Measurements from ENCODE around the gene NFASC. TPM values are rescaled to one million over a fixed set of nuclear protein-coding genes. Genes with fewer than 3 reads are reported as not detected.
A peak's percentile ranks its signal among the peaks of the same experiment; 100 is the strongest.

NFASC gene
- polyA plus RNA-seq, 1 donor from 2014 or later: 0.50 TPM

DNA sequence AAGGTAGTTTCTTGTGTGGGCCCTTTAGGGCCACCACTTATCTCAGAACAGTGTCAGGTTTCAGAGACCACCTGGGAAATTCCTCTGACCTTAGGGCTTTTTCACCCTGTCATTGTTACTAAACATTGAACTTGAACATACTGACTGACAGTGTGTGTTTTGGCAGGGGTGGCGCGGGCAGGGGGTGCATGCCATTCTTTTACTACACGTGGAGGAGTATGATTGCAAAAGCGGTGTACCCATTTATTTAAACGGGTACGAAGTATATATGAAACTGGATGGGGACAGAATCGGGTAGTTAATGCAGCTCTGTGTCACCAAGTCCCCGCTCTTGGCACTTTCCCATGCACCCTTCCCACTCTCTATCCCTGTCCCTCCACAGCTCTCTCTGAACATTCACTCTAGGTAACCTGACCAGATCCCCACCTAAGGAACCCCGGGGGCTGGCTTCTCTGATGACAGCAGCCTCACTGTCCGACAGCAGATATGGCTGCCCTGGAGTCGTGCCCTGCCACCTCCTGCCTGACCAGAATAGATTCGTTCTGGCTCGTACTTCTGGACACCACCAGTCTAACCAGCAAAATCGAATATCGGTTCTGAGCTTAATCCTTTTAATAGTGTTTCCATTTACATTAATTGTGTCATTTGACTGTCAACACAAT is 51.3 kb downstream of the NFASC start:
- Mint-ChIP-seq H3K27me3 (peaks cover 6% of the 10 kb centered on the region), H3K4me3 (no peak overlapping the region), H3K36me3 (no peaks in the 10 kb centered on the region), H3K27ac (no peak overlapping the region), H3K9me3 (no peaks in the 10 kb centered on the region), H3K4me1 (no peaks in the 10 kb centered on the region)

DNA sequence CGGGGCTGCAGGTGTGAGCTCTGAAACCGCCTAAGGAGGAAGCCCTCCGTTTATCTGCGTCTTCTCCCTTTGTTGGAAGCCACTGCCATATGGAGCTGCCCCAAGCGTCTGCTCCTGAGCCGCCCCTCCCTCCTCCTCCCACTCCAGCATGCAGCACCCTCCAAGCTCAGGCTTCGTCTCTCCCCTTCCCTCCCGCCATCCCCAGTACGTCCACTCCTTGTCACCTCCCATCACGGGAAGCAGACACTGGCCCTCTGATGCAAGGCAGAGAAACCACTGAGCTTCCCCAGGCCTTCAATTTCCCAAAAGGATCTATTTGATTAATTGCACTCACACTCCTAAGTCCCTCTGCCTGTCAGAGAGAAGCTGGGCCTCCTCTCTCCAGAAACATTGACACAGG is 52.5 kb downstream of the NFASC start:
- no peaks in the 10 kb centered on the region for H3K4me1 Mint-ChIP-seq
- peaks cover 8% of the 10 kb centered on the region for H3K27me3 Mint-ChIP-seq
- H3K27ac Mint-ChIP-seq: no peak overlapping the region
- H3K36me3 Mint-ChIP-seq: no peaks in the 10 kb centered on the region
- H3K9me3 Mint-ChIP-seq: no peaks in the 10 kb centered on the region
- no peak overlapping the region for H3K4me3 Mint-ChIP-seq

DNA sequence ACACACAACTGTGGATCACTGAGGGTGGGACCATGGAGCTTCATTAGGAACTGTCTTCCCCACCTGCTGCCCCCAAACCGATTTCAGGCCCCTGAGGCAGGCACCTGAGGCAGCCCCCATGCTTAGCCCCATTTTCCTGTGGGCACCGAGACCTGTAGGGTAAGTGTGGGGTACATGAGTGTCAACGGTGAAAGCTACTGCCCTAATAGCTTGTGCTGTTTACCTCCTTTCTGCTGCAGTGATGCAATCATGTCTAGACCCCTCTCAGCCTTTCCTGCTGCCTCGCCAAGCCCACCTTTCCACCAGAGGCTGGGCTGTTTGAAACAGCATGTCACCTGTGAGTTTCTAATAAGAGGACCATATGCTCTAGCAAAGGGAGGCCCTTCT is 53.0 kb downstream of the NFASC start:
- Mint-ChIP-seq H3K9me3 (no peaks in the 10 kb centered on the region), H3K4me3 (no peak overlapping the region), H3K27ac (no peak overlapping the region), H3K4me1 (no peaks in the 10 kb centered on the region), H3K36me3 (no peaks in the 10 kb centered on the region), H3K27me3 (peaks cover 11% of the 10 kb centered on the region)

DNA sequence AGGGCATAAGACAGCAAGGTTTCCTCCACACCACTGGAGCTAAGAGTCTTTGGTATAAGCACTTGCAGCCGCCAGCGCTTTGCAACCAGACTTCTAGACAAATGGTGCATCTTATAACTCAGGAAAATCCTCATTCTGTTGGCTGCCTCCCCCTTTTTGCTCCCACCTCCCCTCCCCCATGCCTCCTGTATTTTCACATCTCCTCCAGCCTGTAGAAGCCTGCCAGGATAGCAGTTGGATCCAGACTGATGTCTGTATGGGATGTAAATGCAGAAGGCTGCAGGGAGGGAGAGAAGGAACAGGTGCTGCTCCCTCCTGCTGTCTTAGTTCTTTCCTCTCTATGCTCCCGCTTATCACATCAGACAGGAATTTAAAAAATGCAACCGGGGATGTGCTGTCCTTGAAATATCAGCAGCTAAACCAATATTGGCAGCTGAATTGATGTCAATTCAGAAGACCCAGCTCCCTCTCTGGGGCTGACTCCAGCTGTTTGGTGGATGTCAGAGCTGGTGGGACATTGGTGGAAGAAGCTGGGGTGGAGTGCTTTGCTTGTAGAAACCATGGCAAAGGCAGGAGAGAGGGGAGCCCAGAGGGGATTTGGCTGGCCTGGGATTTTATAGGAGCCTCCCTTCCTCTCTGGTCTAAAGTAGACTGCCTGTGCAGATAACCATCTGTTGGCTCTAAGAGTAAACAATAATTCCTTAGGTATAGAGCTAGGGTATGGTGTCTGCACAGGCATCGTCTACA is 53.5 kb downstream of the NFASC start:
- Mint-ChIP-seq H3K27me3 (peaks cover 11% of the 10 kb centered on the region), H3K4me3 (no peak overlapping the region), H3K27ac (no peak overlapping the region), H3K4me1 (no peaks in the 10 kb centered on the region), H3K36me3 (no peaks in the 10 kb centered on the region), H3K9me3 (no peaks in the 10 kb centered on the region)

DNA sequence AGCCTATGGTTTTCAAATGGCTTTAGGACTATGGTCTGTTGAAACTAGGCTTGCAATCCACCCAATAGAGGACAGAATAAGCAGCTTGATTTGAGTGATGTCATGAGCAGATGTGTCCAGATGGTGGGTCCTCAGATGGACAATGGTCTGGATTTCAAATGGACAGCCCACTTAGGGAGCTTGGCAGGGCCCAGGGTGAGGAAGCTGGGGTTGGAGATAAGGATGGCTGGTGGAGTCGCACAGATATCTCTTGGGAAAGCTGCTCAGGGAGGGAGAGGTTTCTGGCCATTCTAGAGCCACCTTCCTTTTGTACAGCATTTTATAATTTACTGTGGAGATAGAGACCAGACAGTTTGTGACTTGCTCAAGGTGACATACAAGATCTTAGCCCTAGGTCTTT is 55.0 kb downstream of the NFASC start:
- Mint-ChIP-seq H3K36me3 (no peaks in the 10 kb centered on the region), H3K4me3 (no peak overlapping the region), H3K9me3 (no peaks in the 10 kb centered on the region), H3K27ac (no peak overlapping the region), H3K27me3 (peaks cover 11% of the 10 kb centered on the region), H3K4me1 (no peaks in the 10 kb centered on the region)

DNA sequence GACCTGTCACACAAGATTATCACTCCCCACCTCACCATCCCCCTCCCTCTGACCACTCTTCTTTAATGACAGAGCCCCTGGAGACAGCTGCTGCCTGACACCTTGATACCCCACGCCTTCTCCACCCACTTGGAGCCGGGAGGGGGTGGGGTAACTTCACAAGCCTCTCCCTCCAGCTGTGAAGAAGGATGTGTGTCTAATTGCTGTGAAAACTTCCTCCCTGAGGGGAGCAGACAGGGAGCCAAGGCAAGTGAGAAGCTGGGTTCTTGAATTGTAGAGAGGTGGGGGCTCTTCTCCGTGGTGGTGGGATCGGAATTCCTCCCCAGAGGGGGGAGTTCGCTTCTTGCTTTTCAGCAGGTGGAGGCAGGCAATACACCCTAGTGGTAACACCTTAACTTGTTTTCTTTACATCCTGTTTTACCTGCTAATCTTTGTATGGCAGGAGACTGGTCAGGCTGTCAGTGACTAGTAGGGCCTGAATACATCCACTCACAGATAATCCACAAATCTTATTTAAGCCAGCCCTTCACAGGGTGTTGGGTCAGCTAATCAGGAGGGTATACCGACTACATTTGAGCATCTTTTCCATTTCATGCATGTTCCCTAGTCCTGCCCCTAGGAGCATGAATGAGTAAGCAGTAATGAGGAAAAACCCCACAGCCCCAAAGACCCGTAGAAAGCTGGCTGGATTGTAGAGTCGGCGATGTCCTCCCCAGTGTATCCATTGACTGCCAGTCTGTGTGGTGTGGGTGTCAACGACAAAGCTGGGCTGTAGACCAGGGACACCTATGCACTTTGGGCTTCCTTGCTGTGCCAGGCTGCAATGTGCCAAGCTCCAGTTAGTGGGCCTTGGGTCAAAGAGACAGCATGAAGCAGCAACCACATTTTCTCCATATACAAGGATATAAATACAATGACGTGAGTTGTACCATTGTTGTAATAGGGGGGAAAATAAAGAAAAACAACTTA is 57.3 kb downstream of the NFASC start:
- no peak overlapping the region for H3K27ac Mint-ChIP-seq
- H3K4me1 Mint-ChIP-seq: no peaks in the 10 kb centered on the region
- H3K27me3 Mint-ChIP-seq: peaks cover 5% of the 10 kb centered on the region
- H3K9me3 Mint-ChIP-seq: no peaks in the 10 kb centered on the region
- H3K4me3 Mint-ChIP-seq: no peak overlapping the region
- H3K36me3 Mint-ChIP-seq: no peaks in the 10 kb centered on the region

DNA sequence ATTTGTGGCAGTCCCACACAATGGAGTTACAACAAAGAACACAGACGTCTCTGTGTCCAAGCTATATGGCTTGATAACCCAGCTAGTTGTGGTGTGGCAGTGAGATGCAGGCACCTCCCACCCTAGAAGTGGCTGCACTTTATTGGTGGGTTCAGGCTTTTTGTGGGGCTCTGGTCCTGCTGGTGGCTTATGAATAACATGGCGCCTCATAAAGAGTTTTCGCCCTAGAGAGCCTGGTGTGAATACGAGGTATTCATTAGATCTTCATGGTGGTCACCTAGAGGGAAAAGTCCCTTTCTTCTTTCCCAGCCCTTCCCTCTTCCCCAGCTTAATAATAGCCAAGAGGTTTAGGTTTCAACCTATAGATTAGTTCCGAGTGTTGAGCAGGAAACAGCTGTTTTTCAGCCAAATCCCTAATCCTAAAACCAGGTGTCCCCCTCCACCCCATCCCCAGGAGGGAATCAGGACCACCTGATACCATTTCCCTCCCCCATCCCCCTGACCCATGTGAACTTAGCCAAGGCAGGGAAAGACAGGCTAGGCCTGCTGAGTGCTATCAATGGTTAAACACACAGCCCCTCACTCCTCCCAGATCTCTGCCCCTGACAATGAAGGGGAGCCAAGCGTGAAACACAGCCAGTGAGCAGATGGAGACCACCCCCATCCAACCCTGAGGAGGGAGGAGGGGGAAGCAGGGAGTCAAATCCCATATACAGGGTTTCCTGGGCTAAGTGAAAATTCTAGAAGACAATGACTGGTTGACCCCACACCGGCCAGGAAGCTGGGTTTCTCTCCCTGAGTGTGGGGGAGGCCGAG is 58.2 kb downstream of the NFASC start:
- no peaks in the 10 kb centered on the region for H3K4me1 Mint-ChIP-seq
- H3K27ac Mint-ChIP-seq: no peak overlapping the region
- H3K9me3 Mint-ChIP-seq: no peaks in the 10 kb centered on the region

DNA sequence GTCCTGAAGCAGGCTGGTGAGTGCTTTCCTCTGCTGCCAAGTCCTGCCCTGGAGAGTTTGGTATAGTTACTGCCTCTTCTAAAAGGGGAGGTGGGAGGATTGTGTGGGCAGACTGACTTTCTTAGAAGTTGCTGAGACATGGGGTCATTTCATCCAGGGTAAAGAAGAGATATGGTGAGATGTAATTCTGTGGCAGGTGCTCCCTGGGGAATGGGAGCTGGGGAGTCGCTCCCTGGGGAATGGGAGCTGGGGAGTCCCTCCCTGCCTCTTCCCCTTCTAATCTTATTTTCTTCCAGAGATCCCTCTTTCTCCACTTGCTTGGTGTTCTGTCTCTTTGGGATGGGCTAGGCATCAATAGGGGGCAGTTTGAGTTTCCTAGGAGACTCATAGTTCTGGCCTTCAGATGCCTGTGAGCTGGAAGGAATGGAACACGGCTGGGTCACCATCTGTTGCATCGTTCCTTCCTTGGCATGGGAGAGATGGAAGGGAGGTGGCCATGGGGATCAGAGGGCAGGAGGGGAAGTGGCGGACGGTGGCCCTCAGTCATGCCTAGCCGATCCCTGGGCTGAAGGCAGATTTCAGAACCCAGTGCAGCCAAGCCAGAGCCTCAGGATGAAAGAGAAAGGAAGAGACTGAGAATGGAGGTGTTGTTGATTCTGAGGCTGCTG is 59.0 kb downstream of the NFASC start:
- Mint-ChIP-seq H3K27ac (no peak overlapping the region), H3K9me3 (no peaks in the 10 kb centered on the region), H3K27me3 (peaks cover 5% of the 10 kb centered on the region), H3K4me1 (no peaks in the 10 kb centered on the region), H3K4me3 (no peak overlapping the region), H3K36me3 (no peaks in the 10 kb centered on the region)

More for the DNA sequence above, 58.2 kb downstream of the NFASC start:
- no peaks in the 10 kb centered on the region for H3K36me3 Mint-ChIP-seq
- H3K27me3 Mint-ChIP-seq: peaks cover 5% of the 10 kb centered on the region
- no peak overlapping the region for H3K4me3 Mint-ChIP-seq

DNA sequence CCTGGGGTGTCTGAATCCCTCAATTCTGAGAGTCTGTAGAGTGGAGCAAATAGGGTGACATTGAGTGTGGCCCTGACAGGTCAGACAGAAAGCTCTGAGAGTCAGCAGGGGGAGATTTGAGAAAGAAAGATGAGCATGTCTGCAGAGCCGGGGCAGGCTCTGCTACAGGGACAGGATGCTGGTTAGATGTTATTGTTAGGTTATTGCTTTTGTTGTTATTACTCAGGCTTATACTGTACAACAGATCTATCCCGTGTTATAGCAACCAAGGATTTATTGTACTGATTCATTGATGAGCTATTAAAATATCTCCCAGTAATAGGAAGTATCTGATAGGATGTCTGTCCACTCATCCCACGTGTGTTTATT is 59.5 kb downstream of the NFASC start:
- no peaks in the 10 kb centered on the region for H3K4me1 Mint-ChIP-seq
- H3K36me3 Mint-ChIP-seq: no peaks in the 10 kb centered on the region
- H3K9me3 Mint-ChIP-seq: no peaks in the 10 kb centered on the region
- peaks cover 5% of the 10 kb centered on the region for H3K27me3 Mint-ChIP-seq
- no peak overlapping the region for H3K27ac Mint-ChIP-seq
- no peak overlapping the region for H3K4me3 Mint-ChIP-seq

DNA sequence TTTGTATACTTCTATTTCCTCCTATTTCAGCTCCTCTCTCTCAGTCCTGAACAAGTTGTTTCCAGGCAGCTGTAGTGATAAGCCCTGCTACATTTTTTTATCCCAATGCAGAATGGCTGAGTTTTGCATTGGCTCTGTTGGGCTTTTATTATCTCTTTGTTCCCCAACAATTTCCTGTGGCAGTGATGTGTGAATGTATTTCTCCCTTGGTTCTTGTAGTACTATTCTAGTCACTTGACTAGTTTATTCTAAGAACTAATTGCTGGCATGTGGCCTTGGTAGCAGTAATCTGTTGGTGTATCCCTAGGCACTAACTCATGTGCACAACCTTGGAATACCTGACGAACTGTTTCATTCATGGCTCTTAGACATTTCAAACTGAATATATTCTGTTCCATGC is 60.7 kb downstream of the NFASC start:
- Mint-ChIP-seq H3K36me3 (no peaks in the 10 kb centered on the region), H3K4me3 (no peak overlapping the region), H3K27ac (no peak overlapping the region), H3K4me1 (no peaks in the 10 kb centered on the region), H3K9me3 (no peaks in the 10 kb centered on the region), H3K27me3 (peaks cover 5% of the 10 kb centered on the region)

DNA sequence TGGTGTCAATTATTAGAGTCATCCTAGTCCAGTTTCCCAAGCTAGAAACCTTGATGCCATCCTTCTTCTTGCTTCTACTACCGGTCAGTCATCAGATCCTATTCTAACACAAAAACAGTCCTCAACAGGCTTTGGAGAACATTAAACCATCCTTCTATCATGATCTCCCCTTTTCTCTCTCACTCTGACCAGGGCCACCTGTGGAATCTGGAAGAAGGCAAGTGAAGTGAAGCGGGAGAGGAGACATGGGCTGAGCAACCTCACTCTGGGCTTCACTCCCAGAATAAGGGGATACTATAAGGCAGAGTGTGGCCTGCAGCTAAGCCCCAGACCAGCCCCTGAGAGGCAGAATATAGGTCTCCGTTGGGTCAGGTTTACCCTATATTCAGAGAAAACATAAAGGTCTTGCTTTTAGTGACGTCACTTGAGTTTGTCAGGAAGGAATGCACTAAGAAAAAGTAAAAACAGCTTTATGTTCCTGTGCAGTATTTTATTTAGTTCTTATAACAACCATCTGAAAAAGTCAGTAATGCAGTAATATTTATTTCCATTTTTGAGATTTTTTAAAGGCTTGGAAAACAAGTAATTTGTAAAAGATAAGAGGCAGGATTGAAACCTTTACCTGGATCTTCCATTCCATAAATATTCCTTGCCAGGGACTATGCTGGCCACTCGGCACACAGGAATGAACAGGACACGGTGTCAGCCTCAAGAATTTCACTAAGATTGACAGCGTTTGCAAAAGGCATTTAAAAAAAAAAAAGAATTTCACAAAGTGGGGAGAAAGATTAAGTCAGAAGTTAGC is 61.3 kb downstream of the NFASC start:
- Mint-ChIP-seq H3K4me3 (no peak overlapping the region), H3K27ac (no peak overlapping the region), H3K27me3 (peaks cover 5% of the 10 kb centered on the region), H3K4me1 (no peaks in the 10 kb centered on the region), H3K9me3 (peaks cover 0 to 2% (median 0%) of the 10 kb centered on the region in 3 donors), H3K36me3 (no peaks in the 10 kb centered on the region)

DNA sequence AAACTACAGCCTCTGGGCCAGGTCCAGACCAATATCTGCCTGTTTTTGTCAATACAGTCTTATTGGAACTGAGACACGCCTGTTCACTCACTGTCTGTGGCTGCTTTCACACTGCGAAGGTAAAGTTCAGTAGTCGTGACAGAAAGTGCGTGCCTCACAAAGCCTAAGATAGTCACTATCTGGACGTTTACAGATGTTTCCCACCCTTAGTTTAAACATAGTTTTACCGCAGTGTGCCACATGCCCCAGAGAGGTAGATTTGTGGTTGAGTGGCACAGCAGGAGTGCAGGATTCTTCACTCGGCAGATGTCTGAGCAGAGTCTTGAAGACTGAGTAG is 61.9 kb downstream of the NFASC start:
- Mint-ChIP-seq H3K4me3 (no peak overlapping the region), H3K27me3 (peaks cover 5% of the 10 kb centered on the region), H3K27ac (no peak overlapping the region), H3K9me3 (peaks cover 0 to 2% (median 0%) of the 10 kb centered on the region in 3 donors), H3K4me1 (no peaks in the 10 kb centered on the region), H3K36me3 (no peaks in the 10 kb centered on the region)

DNA sequence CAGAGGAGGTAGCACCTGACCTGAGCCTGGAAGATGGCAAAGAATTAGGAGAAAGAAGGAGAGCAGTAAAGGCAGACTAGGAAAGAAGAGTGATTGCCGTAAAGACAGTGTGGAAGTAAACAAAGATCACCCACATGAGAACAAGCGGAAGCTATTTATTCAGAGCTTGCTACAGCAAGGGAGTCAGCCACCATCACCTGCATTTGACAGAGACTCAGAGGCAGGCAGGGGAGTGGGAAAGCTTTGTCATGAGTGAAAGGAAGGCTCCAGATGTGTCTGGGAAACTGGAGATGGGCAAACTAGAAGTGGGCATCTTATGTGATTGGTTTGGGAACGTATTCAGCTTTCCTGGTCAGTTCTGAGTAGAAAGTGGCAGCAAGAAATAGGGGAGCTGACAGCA is 64.5 kb downstream of the NFASC start:
- H3K27me3 Mint-ChIP-seq: peaks cover 2% of the 10 kb centered on the region
- no peak overlapping the region for H3K4me3 Mint-ChIP-seq
- H3K27ac Mint-ChIP-seq: no peak overlapping the region
- no peaks in the 10 kb centered on the region for H3K36me3 Mint-ChIP-seq
- peaks cover 0 to 2% (median 0%) of the 10 kb centered on the region in 3 donors for H3K9me3 Mint-ChIP-seq
- no peaks in the 10 kb centered on the region for H3K4me1 Mint-ChIP-seq

DNA sequence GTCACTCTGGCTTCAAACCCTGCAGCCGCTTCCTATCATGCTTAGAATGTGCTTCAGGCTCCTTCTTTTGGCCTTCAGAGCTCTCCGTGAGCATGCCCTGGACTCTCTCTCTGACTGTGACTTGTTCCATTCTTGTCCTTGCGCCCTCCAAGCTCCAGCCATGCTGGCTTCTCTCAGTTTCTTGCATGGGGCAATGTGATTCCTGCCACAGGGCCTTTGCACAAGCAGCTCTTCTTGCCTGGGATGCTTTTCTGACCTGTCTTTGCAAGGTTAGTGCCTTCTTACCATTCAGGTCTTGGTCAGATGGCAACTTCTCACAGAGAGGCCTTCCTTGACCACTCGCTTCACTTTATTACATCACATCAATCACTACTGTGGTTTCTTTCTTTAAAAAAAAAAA is 66.1 kb downstream of the NFASC start:
- H3K27me3 Mint-ChIP-seq: peaks cover 2% of the 10 kb centered on the region
- peak overlapping the region in 1 of 3 donors; percentile 6 for H3K27ac Mint-ChIP-seq
- no peaks in the 10 kb centered on the region for H3K36me3 Mint-ChIP-seq
- H3K9me3 Mint-ChIP-seq: peaks cover 0 to 2% (median 0%) of the 10 kb centered on the region in 3 donors
- no peaks in the 10 kb centered on the region for H3K4me1 Mint-ChIP-seq
- no peak overlapping the region for H3K4me3 Mint-ChIP-seq
